Measurements from ENCODE around the gene PPP1R1B. TPM values are rescaled to one million over a fixed set of nuclear protein-coding genes. Genes with fewer than 3 reads are reported as not detected.

PPP1R1B gene
- total and polyA plus RNA-seq, 2 donors (not counting 1 experiment from before 2014, with no cell fraction given): not detected

GRCh38 chr17:39598047-39598481 is 28.7 kb upstream of the PPP1R1B start:
- Histone ChIP-seq H3K9me3 (ENCODE audit: control extremely low read depth in 1 of 3, control insufficient read depth in 2 of 3, insufficient read depth in 1 of 3, low read length in 2 of 3) (peaks cover 0 to 40% (median 0%) of the 10 kb centered on the region in 3 donors), H4K20me1 (ENCODE audit: control insufficient read depth, insufficient read depth, low read length, poor library complexity, severe bottlenecking) (no peaks in the 10 kb centered on the region), H3K27me3 (replicated peaks in 1 of 4; ENCODE audit: control extremely low read depth in 1 of 4, control insufficient read depth in 3 of 4, insufficient read depth in 4 of 4, low read length in 3 of 4) (peaks cover 0 to 87% (median 61%) of the 10 kb centered on the region in 4 experiments), H3K4me3 (ENCODE audit: control extremely low read depth in 1 of 5, extremely low read depth in 1 of 5, insufficient read depth in 1 of 5, low read depth in 2 of 5, low read length in 4 of 5) (no peak overlapping the region), H3K9ac (ENCODE audit: low read length) (no peak overlapping the region), H3K79me2 (ENCODE audit: control insufficient read depth, insufficient read depth, low read length) (no peaks in the 10 kb centered on the region), H3K4me2 (replicated peaks; ENCODE audit: low read depth, low read length, poor library complexity, severe bottlenecking) (peak overlapping the region; percentile 63), H3K4me1 (ENCODE audit: control insufficient read depth in 2 of 2, insufficient read depth in 2 of 2, low read length in 2 of 2) (peaks cover 32 to 43% of the 10 kb centered on the region in 2 donors), H3K36me3 (replicated peaks in 1 of 2; ENCODE audit: control extremely low read depth in 1 of 2, control insufficient read depth in 1 of 2, extremely low read depth in 1 of 2, insufficient read depth in 2 of 2, low read length in 1 of 2) (no peaks in the 10 kb centered on the region), H3K27ac (ENCODE audit: low read length in 2 of 2) (no peak overlapping the region), H2AFZ (ENCODE audit: insufficient read depth, low read depth, low read length, poor library complexity, severe bottlenecking) (no peak overlapping the region)
- no peak overlapping the region for H3K27ac Mint-ChIP-seq
- no peaks in the 10 kb centered on the region for H3K9me3 Mint-ChIP-seq (ENCODE audit: insufficient read depth)
- POLR2A ChIA-PET: no interaction called here
- TF ChIP-seq EZH2 (IDR thresholded peaks at IDR 0.05; ENCODE audit: borderline replicate concordance, insufficient read depth, low read depth, low read length, poor library complexity, severe bottlenecking) (no peak), CTCF (IDR thresholded peaks at IDR 0.05) (no peak)
- WGBS (ENCODE audit: insufficient coverage): 16% methylated on average over 11 of the region's 13 CpGs
- no peak for ATAC-seq (ENCODE audit: low read depth)
- CTCF ChIA-PET: interaction anchor here (1.2 kb wide), 1 partner anchor 27 kb away, joined by 3 read pairs; no protein-coding TSS in a partner anchor
- intact Hi-C loops (cut with micrococcal nuclease): no loop called here
- H3K4me3 Mint-ChIP-seq: peak overlapping the region; percentile 26
- no peak for DNase-seq
- peaks cover 82% of the 10 kb centered on the region for H3K27me3 Mint-ChIP-seq
- peaks cover 32% of the 10 kb centered on the region for H3K4me1 Mint-ChIP-seq

DNA sequence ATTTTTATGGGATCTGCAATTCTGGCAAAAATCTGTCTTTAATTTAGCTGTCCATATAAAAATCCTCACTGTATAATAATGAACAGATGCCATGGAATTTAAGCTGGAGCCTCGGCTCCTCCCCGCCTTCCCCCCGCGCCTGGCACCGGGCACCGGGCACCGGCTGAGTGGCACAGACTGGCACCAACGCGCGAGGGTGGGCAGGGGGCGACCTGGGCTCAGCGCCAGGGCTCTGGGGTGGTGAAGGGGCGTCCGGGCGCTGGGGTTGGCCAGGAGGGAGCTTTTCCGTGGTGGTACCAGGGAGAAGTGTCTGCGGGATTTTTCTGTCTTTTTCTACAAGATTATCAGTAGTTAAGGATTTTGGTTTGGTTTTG is 28.1 kb upstream of the PPP1R1B start:
- no peaks in the 10 kb centered on the region for H3K36me3 ChIP-seq (replicated peaks in 1 of 2; ENCODE audit: control extremely low read depth in 1 of 2, control insufficient read depth in 1 of 2, extremely low read depth in 1 of 2, insufficient read depth in 2 of 2, low read length in 1 of 2)
- peak overlapping the region; percentile 63 for H3K4me2 ChIP-seq (replicated peaks; ENCODE audit: low read depth, low read length, poor library complexity, severe bottlenecking)
- Mint-ChIP-seq H3K4me3 (no peak overlapping the region), H3K4me1 (peaks cover 34% of the 10 kb centered on the region), H3K9me3 (ENCODE audit: insufficient read depth) (no peaks in the 10 kb centered on the region), H3K27ac (no peak overlapping the region), H3K27me3 (peaks cover 82% of the 10 kb centered on the region)
- no peak overlapping the region for H3K27ac ChIP-seq (ENCODE audit: low read length in 2 of 2)
- H4K20me1 ChIP-seq (ENCODE audit: control insufficient read depth, insufficient read depth, low read length, poor library complexity, severe bottlenecking): no peaks in the 10 kb centered on the region
- peak overlapping the region in 1 of 5 experiments; percentile 16 for H3K4me3 ChIP-seq (ENCODE audit: control extremely low read depth in 1 of 5, extremely low read depth in 1 of 5, insufficient read depth in 1 of 5, low read depth in 2 of 5, low read length in 4 of 5)
- H3K79me2 ChIP-seq (ENCODE audit: control insufficient read depth, insufficient read depth, low read length): no peaks in the 10 kb centered on the region
- intact Hi-C loops (cut with micrococcal nuclease): no loop called here
- WGBS (ENCODE audit: insufficient coverage): 4% methylated on average over 4 of the region's 17 CpGs
- H2AFZ ChIP-seq (ENCODE audit: insufficient read depth, low read depth, low read length, poor library complexity, severe bottlenecking): no peak overlapping the region
- CTCF ChIA-PET: interaction anchor here (1.2 kb wide), 1 partner anchor 26 kb away, joined by 3 read pairs; no protein-coding TSS in a partner anchor
- peaks cover 0 to 87% (median 65%) of the 10 kb centered on the region in 4 experiments for H3K27me3 ChIP-seq (replicated peaks in 1 of 4; ENCODE audit: control extremely low read depth in 1 of 4, control insufficient read depth in 3 of 4, insufficient read depth in 4 of 4, low read length in 3 of 4)
- TF ChIP-seq EZH2 (IDR thresholded peaks at IDR 0.05; ENCODE audit: borderline replicate concordance, insufficient read depth, low read depth, low read length, poor library complexity, severe bottlenecking): peak; percentile 38
- TF ChIP-seq CTCF (IDR thresholded peaks at IDR 0.05): no peak
- peaks cover 32 to 46% of the 10 kb centered on the region in 2 donors for H3K4me1 ChIP-seq (ENCODE audit: control insufficient read depth in 2 of 2, insufficient read depth in 2 of 2, low read length in 2 of 2)
- POLR2A ChIA-PET: no interaction called here
- DNase-seq (no peak), ATAC-seq (ENCODE audit: low read depth) (no peak)
- no peak overlapping the region for H3K9ac ChIP-seq (ENCODE audit: low read length)
- peaks cover 0 to 39% (median 0%) of the 10 kb centered on the region in 3 donors for H3K9me3 ChIP-seq (ENCODE audit: control extremely low read depth in 1 of 3, control insufficient read depth in 2 of 3, insufficient read depth in 1 of 3, low read length in 2 of 3)

Measured in B cell (primary cell).